HEK293 (cell line): ENCODE data around the gene TACR3.

Experiments used
- ATF2 ChIP-seq: fragments of 450-650 bp; formaldehyde crosslinking; IDR thresholded peaks from 2 replicates; pipeline ENCODE4 v1.5.1; 2016; ENCODE audit warnings: missing biosample characterization, missing genetic modification characterization, low read depth
- CTCF ChIP-seq: fragments of 450-650 bp; formaldehyde crosslinking; IDR thresholded peaks from 2 replicates; pipeline ENCODE4 v1.5.1; 2016; ENCODE audit warnings: missing biosample characterization, missing genetic modification characterization
- PRDM1 ChIP-seq: fragments of 450-650 bp; formaldehyde crosslinking; IDR thresholded peaks from 2 replicates; pipeline ENCODE4; 2016; ENCODE audit warnings: missing biosample characterization, missing genetic modification characterization
- YY1 ChIP-seq: fragments of 450-650 bp; formaldehyde crosslinking; IDR thresholded peaks from 2 replicates; pipeline ENCODE4 v1.5.1; 2018; ENCODE audit warnings: missing biosample characterization, missing genetic modification characterization
- ZBTB48 ChIP-seq: fragments of 450-650 bp; formaldehyde crosslinking; IDR thresholded peaks from 2 replicates; pipeline ENCODE4 v1.5.1; 2016; ENCODE audit warnings: missing biosample characterization, missing genetic modification characterization
- ZBTB7A ChIP-seq: fragments of 450-650 bp; formaldehyde crosslinking; IDR thresholded peaks from 2 replicates; pipeline ENCODE4 v1.5.1; 2016; ENCODE audit warnings: low read depth, missing biosample characterization, missing genetic modification characterization
- ZNF138 ChIP-seq: fragments of 450-650 bp; formaldehyde crosslinking; IDR thresholded peaks from 2 replicates; pipeline ENCODE4 v1.5.1; 2016; ENCODE audit warnings: missing biosample characterization, missing genetic modification characterization, borderline replicate concordance
- ZNF266 ChIP-seq: fragments of 450-650 bp; formaldehyde crosslinking; IDR thresholded peaks from 2 replicates; pipeline ENCODE4 v1.5.1; 2016; ENCODE audit warnings: missing biosample characterization, missing genetic modification characterization, low read depth
- ZNF366 ChIP-seq: fragments of 450-650 bp; formaldehyde crosslinking; conservative IDR thresholded peaks from 2 replicates; pipeline ENCODE4 v1.5.1; 2016; ENCODE audit warnings: missing biosample characterization, missing genetic modification characterization
- ZNF391 ChIP-seq: fragments of 450-650 bp; formaldehyde crosslinking; IDR thresholded peaks from 2 replicates; pipeline ENCODE4 v1.5.1; 2016; ENCODE audit warnings: low read depth, missing biosample characterization, missing genetic modification characterization, borderline replicate concordance

- TF ChIP-seq CTCF = no peak
- TF ChIP-seq ZBTB48 (tag by site-specific recombination) = no peak
- no peak for TF ChIP-seq PRDM1
- no peak for TF ChIP-seq ZBTB7A (tag by site-specific recombination)
- TF ChIP-seq ZNF391 = no peak
- no peak for TF ChIP-seq ZNF266 (tag by site-specific recombination)
- TF ChIP-seq YY1 (tag by site-specific recombination) = no peak
- no peak for TF ChIP-seq ZNF366
- TF ChIP-seq ATF2 = no peak
- no peak for TF ChIP-seq ZNF138 (tag by site-specific recombination)
Observed at GRCh38 chr4:103754844-103755243, 35.1 kb upstream of the TACR3 start.
